H1 (cell line): ENCODE data around the gene HPCAL4. TPM values are rescaled to one million over a fixed set of nuclear protein-coding genes. Genes with fewer than 3 reads are reported as not detected.

Experiments used
- CTCF ChIA-PET: fragments of 300-600 bp; sonication (Branson Sonifier 250); formaldehyde crosslinking; loops from one replicate; lab custom pipeline; 2021; ENCODE audit not compliant: partially characterized antibody; lab: Charles Lee
- POLR2A ChIA-PET: fragments of 300-600 bp; sonication (Branson Sonifier 250); formaldehyde crosslinking; loops from one replicate; lab custom pipeline; 2021; ENCODE audit warnings: inconsistent platforms; ENCODE audit not compliant: partially characterized antibody; lab: Charles Lee
- DNase-seq, 2 experiments: peaks; one replicate each; pipeline versions ENCODE4 v3.0.0 to v3.0.0-alpha.2; 2010 to 2022; ENCODE audit warnings: low spot score in 2 of 2, low read depth in 1 of 2, mixed read lengths in 1 of 2
- FAIRE-seq: peaks from 2 replicates; lab custom pipeline; 2011; peaks lifted over from hg19 to GRCh38; lab: Jason Lieb, UNC
- H2AFZ ChIP-seq: 2 replicates; pipeline ENCODE4 v1.8.1; 2012; ENCODE audit warnings: low read length, inconsistent platforms
- H2AK5ac ChIP-seq: 2 replicates; pipeline ENCODE4 v1.6.1; 2013; ENCODE audit warnings: low read depth, low read length
- H2BK120ac ChIP-seq: replicated peaks from 2 replicates; pipeline ENCODE3; 2013; ENCODE audit warnings: low read depth, low read length, inconsistent platforms
- H2BK12ac ChIP-seq: 2 replicates; pipeline ENCODE4 v1.6.1; 2013; ENCODE audit warnings: low read depth, low read length
- H2BK15ac ChIP-seq: 2 replicates; pipeline ENCODE4 v1.6.1; 2013; ENCODE audit warnings: low read length
- H2BK20ac ChIP-seq: 2 replicates; pipeline ENCODE4 v1.6.1; 2013; ENCODE audit warnings: low read length
- H2BK5ac ChIP-seq: 2 replicates; pipeline ENCODE4 v1.6.1; 2013; ENCODE audit warnings: low read depth, low read length
- H3K14ac ChIP-seq: 2 replicates; pipeline ENCODE4 v1.6.1; 2013; ENCODE audit warnings: inconsistent platforms; ENCODE audit not compliant: insufficient read length
- H3K18ac ChIP-seq: 2 replicates; pipeline ENCODE4 v1.6.1; 2013; ENCODE audit warnings: low read length; ENCODE audit errors: extremely low read depth
- H3K23ac ChIP-seq: 2 replicates; pipeline ENCODE4 v1.6.1; 2013; ENCODE audit warnings: inconsistent platforms; ENCODE audit not compliant: insufficient read length
- H3K23me2 ChIP-seq: 2 replicates; pipeline ENCODE4 v1.6.1; 2013; ENCODE audit warnings: low read depth, low read length
- H3K27ac ChIP-seq: 2 replicates; pipeline ENCODE4 v1.6.1; 2011; ENCODE audit warnings: low read depth, low read length, inconsistent platforms
- H3K27me3 ChIP-seq, 4 experiments: replicated peaks in 1 of 4; 1 replicate in 1 of 4; 2 replicates in 3 of 4; pipeline versions ENCODE4 v1.6.1 to v1.8.1; 2011 to 2013; ENCODE audit warnings: low read length in 3 of 4, mild to moderate bottlenecking in 3 of 4, inconsistent platforms in 2 of 4, mixed read lengths in 2 of 4, moderate library complexity in 1 of 4; ENCODE audit not compliant: control insufficient read depth in 3 of 4, insufficient read depth in 3 of 4; ENCODE audit errors: extremely low read depth in 1 of 4
- H3K36me3 ChIP-seq, 4 experiments: 2 replicates each; pipeline versions ENCODE4 v1.6.1 to v1.8.1; 2011 to 2013; ENCODE audit warnings: mild to moderate bottlenecking in 4 of 4, low read length in 3 of 4, moderate library complexity in 2 of 4, control low read depth in 1 of 4, inconsistent platforms in 1 of 4; ENCODE audit not compliant: insufficient read depth in 4 of 4, control insufficient read depth in 2 of 4
- H3K4ac ChIP-seq: replicated peaks from 2 replicates; pipeline ENCODE3; 2013; ENCODE audit warnings: low read length, low read depth, mixed read lengths, inconsistent platforms; ENCODE audit not compliant: insufficient read length
- H3K4me1 ChIP-seq, 4 experiments: replicated peaks in 1 of 4; 1 replicate in 1 of 4; 2 replicates in 3 of 4; pipeline versions ENCODE4 v1.6.1 to v1.8.1; 2011 to 2013; ENCODE audit warnings: low read length in 3 of 4, inconsistent platforms in 2 of 4, mixed read lengths in 1 of 4; ENCODE audit not compliant: insufficient read depth in 4 of 4, control insufficient read depth in 3 of 4
- H3K4me2 ChIP-seq, 2 experiments: 2 replicates each; pipeline versions ENCODE4 v1.6.1 to v1.8.1; 2011 to 2013; ENCODE audit warnings: low read depth in 2 of 2, low read length in 2 of 2, control low read depth in 1 of 2, inconsistent platforms in 1 of 2, mild to moderate bottlenecking in 1 of 2; ENCODE audit not compliant: insufficient read depth in 1 of 2
- H3K4me3 ChIP-seq, 4 experiments: fragments of 200-600, 300-600 bp in 1 of 4; sonication (generic), shearing (Covaris generic), sonication (Bioruptor Twin) in 1 of 4; 2 replicates each; pipeline versions ENCODE4 v1.5.1 to v1.8.1; 2011 to 2016; ENCODE audit warnings: low read length in 4 of 4, low read depth in 3 of 4, control low read depth in 2 of 4, inconsistent platforms in 2 of 4, mild to moderate bottlenecking in 2 of 4, mixed read lengths in 1 of 4, moderate library complexity in 1 of 4; ENCODE audit not compliant: insufficient read depth in 2 of 4; ENCODE audit errors: extremely low read depth in 1 of 4
- H3K56ac ChIP-seq: replicated peaks from 2 replicates; pipeline ENCODE3; 2013; ENCODE audit warnings: low read depth, mild to moderate bottlenecking, mixed read lengths, low read length, inconsistent platforms; ENCODE audit not compliant: insufficient read length
- H3K79me1 ChIP-seq: 2 replicates; pipeline ENCODE4 v1.6.1; 2013; ENCODE audit warnings: low read depth, low read length, control low read depth
- H3K79me2 ChIP-seq, 2 experiments: 2 replicates each; pipeline versions ENCODE4 v1.6.1 to v1.8.1; 2012 to 2013; ENCODE audit warnings: low read length in 2 of 2, mild to moderate bottlenecking in 2 of 2, inconsistent platforms in 1 of 2; ENCODE audit not compliant: insufficient read depth in 2 of 2, control insufficient read depth in 1 of 2
- H3K9ac ChIP-seq, 4 experiments: replicated peaks in 1 of 4; 1 replicate in 1 of 4; 2 replicates in 3 of 4; pipeline versions ENCODE4 v1.6.1 to v1.8.1; 2011 to 2013; ENCODE audit warnings: low read depth in 3 of 4, low read length in 3 of 4, control low read depth in 2 of 4, mild to moderate bottlenecking in 2 of 4, moderate library complexity in 2 of 4, inconsistent platforms in 1 of 4; ENCODE audit errors: extremely low read depth in 1 of 4
- H3K9me3 ChIP-seq, 2 experiments: 2 replicates each; pipeline versions ENCODE4 v1.6.1 to v1.8.1; 2012 to 2013; ENCODE audit warnings: mild to moderate bottlenecking in 2 of 2, moderate library complexity in 2 of 2, control low read depth in 1 of 2, inconsistent platforms in 1 of 2, low read depth in 1 of 2, low read length in 1 of 2, mixed read lengths in 1 of 2; ENCODE audit not compliant: insufficient read depth in 2 of 2
- H4K20me1 ChIP-seq, 2 experiments: replicated peaks in 1 of 2; 2 replicates each; pipeline versions ENCODE3 to v1.8.1; 2011 to 2013; ENCODE audit warnings: inconsistent platforms in 2 of 2, low read length in 2 of 2, mild to moderate bottlenecking in 1 of 2; ENCODE audit not compliant: insufficient read depth in 2 of 2, control insufficient read depth in 1 of 2
- H4K5ac ChIP-seq: 2 replicates; pipeline ENCODE4 v1.6.1; 2013; ENCODE audit warnings: low read length, low read depth, mixed read lengths, inconsistent platforms; ENCODE audit not compliant: insufficient read length
- H4K8ac ChIP-seq: 2 replicates; pipeline ENCODE4 v1.8.0; 2013; ENCODE audit warnings: mild to moderate bottlenecking, moderate library complexity, low read length, inconsistent platforms; ENCODE audit not compliant: insufficient read depth; ENCODE audit errors: extremely low read depth
- H4K91ac ChIP-seq: replicated peaks from 2 replicates; pipeline ENCODE3; 2013; ENCODE audit warnings: low read length, mixed read lengths, inconsistent platforms; ENCODE audit not compliant: insufficient read length
- CTBP2 ChIP-seq: IDR thresholded peaks from 2 replicates; pipeline ENCODE4 v1.7.0; 2011; ENCODE audit warnings: borderline replicate concordance, mild to moderate bottlenecking, moderate library complexity, mixed read lengths, low read length; ENCODE audit not compliant: insufficient read depth, insufficient read length
- CTCF ChIP-seq, 3 experiments: IDR thresholded peaks; 1 replicate in 2 of 3; 2 replicates in 1 of 3; pipeline versions ENCODE4 v1.5.1 to v1.6.1; 2011; ENCODE audit warnings: low read length in 3 of 3, mild to moderate bottlenecking in 3 of 3, inconsistent platforms in 2 of 3, low read depth in 1 of 3, moderate library complexity in 1 of 3; ENCODE audit not compliant: insufficient read depth in 1 of 3; ENCODE audit errors: control extremely low read depth in 1 of 3
- PHF8 ChIP-seq: fragments of 200-600 bp; sonication (generic); conservative IDR thresholded peaks from 2 replicates; pipeline ENCODE4 v1.7.1; 2012; ENCODE audit warnings: low read depth, mild to moderate bottlenecking, inconsistent platforms, low read length, moderate library complexity
- RAD21 ChIP-seq, 2 experiments: IDR thresholded peaks in 1 of 2; conservative IDR thresholded peaks in 1 of 2; 2 replicates each; pipeline ENCODE4 v1.6.1; 2011; ENCODE audit warnings: low read depth in 2 of 2, low read length in 2 of 2, improper control_type of control experiment in 1 of 2, inconsistent platforms in 1 of 2, mild to moderate bottlenecking in 1 of 2, moderate library complexity in 1 of 2
- WGBS, 2 experiments: shearing (Covaris generic) in 1 of 2; methylation state at CpG; one replicate each; pipeline versions ENCODE4 v1.1.6 to v1.1.7; 2013 to 2015; ENCODE audit warnings: low lambda C conversion rate in 2 of 2, mixed read lengths in 2 of 2, inconsistent platforms in 1 of 2, low coverage in 1 of 2, missing lambda C conversion rate in 1 of 2; ENCODE audit not compliant: insufficient replicate concordance in 2 of 2, insufficient coverage in 1 of 2, insufficient read length in 1 of 2; ENCODE audit errors: extremely low coverage in 1 of 2, missing lambda C conversion rate in 1 of 2; 5-methylcytosine and 5-hydroxymethylcytosine counted together
- polyA plus RNA-seq, 7 experiments: library from polyadenylated mRNA; depleted of rRNA in 3 of 7; stranded (reverse) in 5 of 7; unstranded in 2 of 7; fragments of >200 nt in 5 of 7; fragments of 200-250 nt in 2 of 7; gene quantifications; 1 replicate in 5 of 7; 2 replicates in 1 of 7; 4 replicates in 1 of 7; pipeline versions ENCODE4 v1.2.1 to v1.2.3, GENCODE V29; 2011 to 2013; ENCODE audit warnings: missing spikeins in 2 of 7, mixed read lengths in 2 of 7
- total RNA-seq: library from RNA; stranded (reverse); fragmentation: NEBNext Ultra II Directional; extraction: Animal tissue kit (Norgen Biotek cat#: 25700); gene quantifications from 2 replicates; pipeline ENCODE4 v1.2.1, GENCODE V29; 2021

Gene HPCAL4
- total and polyA plus RNA-seq, 2 of the 8 experiments (the other 6 are each of a cell fraction or from before 2014, with no cell fraction given), result 0.54 to 0.74 TPM

- Histone ChIP-seq H4K5ac (no peak overlapping the region), H3K79me2 (no peaks in the 10 kb centered on the region), H4K91ac (no peak overlapping the region), H3K14ac (no peak overlapping the region), H2BK120ac (no peak overlapping the region), H3K23me2 (no peaks in the 10 kb centered on the region), H2BK20ac (no peak overlapping the region), H4K8ac (no peak overlapping the region), H3K18ac (no peak overlapping the region), H3K9ac (no peak overlapping the region), H2BK5ac (no peak overlapping the region), H2AK5ac (no peak overlapping the region), H3K27me3 (peaks cover 54 to 83% (median 67%) of the 10 kb centered on the region in 4 experiments), H3K23ac (no peak overlapping the region), H2AFZ (no peak overlapping the region), H4K20me1 (peaks cover 6 to 21% of the 10 kb centered on the region in 2 experiments), H3K9me3 (no peaks in the 10 kb centered on the region), H3K4me2 (no peak overlapping the region), H2BK12ac (no peak overlapping the region), H3K4me1 (no peaks in the 10 kb centered on the region), H2BK15ac (no peak overlapping the region), H3K4ac (no peak overlapping the region), H3K79me1 (no peaks in the 10 kb centered on the region), H3K27ac (no peak overlapping the region), H3K36me3 (no peaks in the 10 kb centered on the region), H3K56ac (no peak overlapping the region), H3K4me3 (no peak overlapping the region)
- FAIRE-seq (no peak), DNase-seq (no peak)
- CTCF ChIA-PET, result interaction anchor here (0.7 to 7.8 kb wide), 6 partner anchors 11 to 108 kb away, joined by 3 to 72 read pairs (median 4); partner anchors contain the start of gene NT5C1A
- 40% methylated on average over 6 of the region's 6 CpGs; no CpG with 5 or more reads in 1 of the 2 experiments for WGBS, 2 experiments
- TF ChIP-seq RAD21 (IDR thresholded peaks at IDR 0.05 in 1 of 2, conservative IDR thresholded peaks at IDR 0.05 in 1 of 2; ENCODE audit: low read depth in 2 of 2, low read length in 2 of 2), result peak; percentile 9 to 24; a peak in 2 of 4 replicates
- TF ChIP-seq CTCF (IDR thresholded peaks at IDR 0.05; ENCODE audit: control extremely low read depth in 1 of 3, insufficient read depth in 1 of 3, low read depth in 1 of 3, low read length in 3 of 3), result peak in 2 of 3 experiments; percentile 20 to 21; a peak in 2 of 4 replicates
- TF ChIP-seq PHF8, result no peak
- no peak for TF ChIP-seq CTBP2
- POLR2A ChIA-PET, result no interaction called here
Measured at GRCh38 chr1:39717809-39718208, 26.6 kb upstream of the HPCAL4 start.
